Memory B cell (primary cell): ENCODE data around the gene FAM50B.

ENCODE experiments used
- ATAC-seq: fragments of 150-1000 bp; cut with Tn5 transposase; 2 replicates; pipeline ENCODE4 v1.10.0; 2021; ENCODE audit warnings: low read depth, mild to moderate bottlenecking, moderate library complexity
- DNase-seq, 2 donors: peaks; one replicate each; pipeline ENCODE4 v3.0.0; 2022; ENCODE audit warnings: low spot score in 2 of 2
- H3K27ac Mint-ChIP-seq: one replicate; pipeline ENCODE4 v1.8.0; 2022; ENCODE audit warnings: mild to moderate bottlenecking, moderate library complexity, mixed read lengths
- H3K27me3 Mint-ChIP-seq: one replicate; pipeline ENCODE4 v1.8.0; 2022; ENCODE audit warnings: mixed read lengths
- H3K36me3 Mint-ChIP-seq: one replicate; pipeline ENCODE4 v1.8.0; 2022; ENCODE audit warnings: mild to moderate bottlenecking, mixed read lengths
- H3K4me1 Mint-ChIP-seq: one replicate; pipeline ENCODE4 v1.8.0; 2022; ENCODE audit warnings: mixed read lengths
- H3K4me3 Mint-ChIP-seq: one replicate; pipeline ENCODE4 v1.8.0; 2022; ENCODE audit warnings: mild to moderate bottlenecking, moderate library complexity, mixed read lengths
- H3K9me3 Mint-ChIP-seq: one replicate; pipeline ENCODE4 v1.8.0; 2022; ENCODE audit warnings: mixed read lengths

FAM50B gene

DNA sequence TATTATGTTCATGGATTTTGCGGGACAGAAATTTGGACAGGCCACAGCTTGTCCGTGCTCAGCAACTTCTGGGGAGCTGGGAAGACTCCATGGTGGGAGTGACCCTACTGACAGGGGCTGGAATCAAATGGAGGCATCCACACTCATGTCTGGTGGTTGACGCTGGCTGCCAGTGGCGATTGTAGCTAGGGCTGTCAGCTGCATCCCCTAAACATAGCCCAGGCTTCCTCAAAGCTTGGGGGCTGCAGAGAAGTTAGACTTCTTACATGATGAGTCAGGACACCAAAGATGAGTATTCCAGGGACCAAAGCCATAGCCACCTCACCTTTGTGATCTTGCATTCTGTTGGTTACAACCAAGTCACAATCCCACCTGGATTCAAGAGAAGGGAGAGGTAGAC, 18.4 kb upstream of the FAM50B start:
- H3K27me3 Mint-ChIP-seq = peaks cover 3% of the 10 kb centered on the region
- no peak overlapping the region for H3K4me3 Mint-ChIP-seq
- no peaks in the 10 kb centered on the region for H3K9me3 Mint-ChIP-seq
- H3K4me1 Mint-ChIP-seq = peaks cover under 1% of the 10 kb centered on the region
- ATAC-seq (no peak), DNase-seq (no peak)
- H3K27ac Mint-ChIP-seq = no peak overlapping the region
- H3K36me3 Mint-ChIP-seq = no peaks in the 10 kb centered on the region

- H3K4me1 Mint-ChIP-seq = peaks cover 2% of the 10 kb centered on the region
- no peak overlapping the region for H3K27ac Mint-ChIP-seq
- DNase-seq = no peak
- ATAC-seq = no peak
- H3K4me3 Mint-ChIP-seq = no peak overlapping the region
- peaks cover 3% of the 10 kb centered on the region for H3K27me3 Mint-ChIP-seq
- H3K9me3 Mint-ChIP-seq = no peaks in the 10 kb centered on the region
- no peaks in the 10 kb centered on the region for H3K36me3 Mint-ChIP-seq
Observed at GRCh38 chr6:3831761-3832530, 17.2 kb upstream of the FAM50B start.

- no peaks in the 10 kb centered on the region for H3K9me3 Mint-ChIP-seq
- H3K36me3 Mint-ChIP-seq = no peaks in the 10 kb centered on the region
- DNase-seq (no peak), ATAC-seq (no peak)
- H3K4me3 Mint-ChIP-seq = no peak overlapping the region
- H3K27ac Mint-ChIP-seq = no peak overlapping the region
- peaks cover 2% of the 10 kb centered on the region for H3K4me1 Mint-ChIP-seq
- no peaks in the 10 kb centered on the region for H3K27me3 Mint-ChIP-seq
Observed at GRCh38 chr6:3835055-3835731, 14.0 kb upstream of the FAM50B start.

GRCh38 chr6:3835785-3836184, 13.4 kb upstream of the FAM50B start:
- Mint-ChIP-seq H3K9me3 (no peaks in the 10 kb centered on the region), H3K36me3 (no peaks in the 10 kb centered on the region), H3K27me3 (no peaks in the 10 kb centered on the region), H3K27ac (no peak overlapping the region), H3K4me3 (no peak overlapping the region), H3K4me1 (peaks cover 2% of the 10 kb centered on the region)
- no peak for DNase-seq
- no peak for ATAC-seq

- no peak for DNase-seq
- Mint-ChIP-seq H3K9me3 (no peaks in the 10 kb centered on the region), H3K27ac (no peak overlapping the region), H3K4me1 (peaks cover 2% of the 10 kb centered on the region), H3K4me3 (no peak overlapping the region), H3K36me3 (no peaks in the 10 kb centered on the region), H3K27me3 (no peaks in the 10 kb centered on the region)
- ATAC-seq = no peak
Observed at GRCh38 chr6:3836566-3836965, 12.6 kb upstream of the FAM50B start.

DNA sequence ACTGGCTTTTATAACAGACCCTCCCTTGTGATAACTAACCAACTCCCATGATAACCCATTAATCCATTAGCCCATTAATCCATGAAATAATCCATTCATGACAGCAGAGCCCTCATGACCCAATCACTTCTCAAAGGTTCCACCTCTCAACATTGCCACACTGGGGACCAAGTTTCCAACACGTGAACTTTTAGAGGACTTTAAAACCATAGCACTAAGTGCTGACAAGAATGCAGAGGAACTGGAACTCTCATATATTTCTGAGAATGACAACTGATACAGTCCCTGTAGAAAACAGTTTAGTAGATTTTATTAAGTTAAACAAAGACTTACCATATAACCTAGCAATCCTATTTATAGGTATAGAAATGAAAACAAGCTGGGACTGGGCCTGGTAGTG, 11.4 kb upstream of the FAM50B start:
- H3K4me3 Mint-ChIP-seq = no peak overlapping the region
- DNase-seq = no peak
- no peak overlapping the region for H3K27ac Mint-ChIP-seq
- H3K4me1 Mint-ChIP-seq = peaks cover 2% of the 10 kb centered on the region
- no peaks in the 10 kb centered on the region for H3K36me3 Mint-ChIP-seq
- no peaks in the 10 kb centered on the region for H3K27me3 Mint-ChIP-seq
- H3K9me3 Mint-ChIP-seq = no peaks in the 10 kb centered on the region
- ATAC-seq = no peak

DNA sequence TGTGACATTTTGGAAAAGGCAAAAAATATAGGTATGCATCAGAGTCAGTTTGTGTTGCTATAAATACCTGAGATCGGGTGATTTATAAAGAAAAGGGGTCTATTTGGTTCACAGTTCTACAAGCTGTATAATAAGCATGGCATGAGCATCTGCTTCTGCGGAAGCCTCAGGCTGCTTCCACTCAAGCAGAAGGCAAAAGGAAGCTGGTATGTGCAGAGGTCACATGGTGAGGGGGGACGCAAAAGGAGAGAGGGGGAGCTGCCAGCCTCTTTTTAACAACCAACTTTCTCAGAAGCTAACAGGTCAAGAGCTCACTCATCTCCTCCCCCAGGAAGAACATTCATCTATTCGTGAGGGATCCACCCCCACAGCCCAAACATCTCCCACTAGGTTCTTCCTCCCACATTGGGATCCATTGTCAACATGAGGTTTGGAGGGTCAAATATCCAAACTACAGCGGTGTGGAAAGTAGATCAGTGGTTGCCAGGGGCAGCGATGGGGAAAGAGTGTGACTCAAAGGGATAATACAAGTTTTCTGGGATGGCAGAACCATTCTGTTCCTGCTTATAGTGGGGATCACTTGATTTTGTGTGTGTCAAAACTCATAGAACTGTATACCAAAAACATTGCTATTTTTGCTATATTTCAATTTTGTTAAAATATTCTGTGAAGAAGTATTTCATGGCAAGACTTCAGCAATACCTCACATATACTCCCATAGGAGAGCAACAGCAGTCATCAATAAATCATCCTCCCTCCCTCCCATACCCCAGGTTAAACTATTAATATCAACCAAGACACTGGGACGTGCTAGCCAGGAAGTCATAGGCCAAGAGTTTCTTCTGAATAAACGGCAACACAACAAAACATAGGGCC, 9.9 kb upstream of the FAM50B start:
- H3K36me3 Mint-ChIP-seq = no peaks in the 10 kb centered on the region
- no peak overlapping the region for H3K4me3 Mint-ChIP-seq
- DNase-seq (no peak), ATAC-seq (no peak)
- no peaks in the 10 kb centered on the region for H3K9me3 Mint-ChIP-seq
- H3K4me1 Mint-ChIP-seq = peaks cover 2% of the 10 kb centered on the region
- no peak overlapping the region for H3K27ac Mint-ChIP-seq
- H3K27me3 Mint-ChIP-seq = no peaks in the 10 kb centered on the region

- Mint-ChIP-seq H3K36me3 (no peaks in the 10 kb centered on the region), H3K27ac (no peak overlapping the region), H3K27me3 (no peaks in the 10 kb centered on the region), H3K4me3 (no peak overlapping the region), H3K4me1 (no peaks in the 10 kb centered on the region), H3K9me3 (no peaks in the 10 kb centered on the region)
- DNase-seq (no peak), ATAC-seq (no peak)
Observed at GRCh38 chr6:3841066-3841454, 8.1 kb upstream of the FAM50B start.

DNA sequence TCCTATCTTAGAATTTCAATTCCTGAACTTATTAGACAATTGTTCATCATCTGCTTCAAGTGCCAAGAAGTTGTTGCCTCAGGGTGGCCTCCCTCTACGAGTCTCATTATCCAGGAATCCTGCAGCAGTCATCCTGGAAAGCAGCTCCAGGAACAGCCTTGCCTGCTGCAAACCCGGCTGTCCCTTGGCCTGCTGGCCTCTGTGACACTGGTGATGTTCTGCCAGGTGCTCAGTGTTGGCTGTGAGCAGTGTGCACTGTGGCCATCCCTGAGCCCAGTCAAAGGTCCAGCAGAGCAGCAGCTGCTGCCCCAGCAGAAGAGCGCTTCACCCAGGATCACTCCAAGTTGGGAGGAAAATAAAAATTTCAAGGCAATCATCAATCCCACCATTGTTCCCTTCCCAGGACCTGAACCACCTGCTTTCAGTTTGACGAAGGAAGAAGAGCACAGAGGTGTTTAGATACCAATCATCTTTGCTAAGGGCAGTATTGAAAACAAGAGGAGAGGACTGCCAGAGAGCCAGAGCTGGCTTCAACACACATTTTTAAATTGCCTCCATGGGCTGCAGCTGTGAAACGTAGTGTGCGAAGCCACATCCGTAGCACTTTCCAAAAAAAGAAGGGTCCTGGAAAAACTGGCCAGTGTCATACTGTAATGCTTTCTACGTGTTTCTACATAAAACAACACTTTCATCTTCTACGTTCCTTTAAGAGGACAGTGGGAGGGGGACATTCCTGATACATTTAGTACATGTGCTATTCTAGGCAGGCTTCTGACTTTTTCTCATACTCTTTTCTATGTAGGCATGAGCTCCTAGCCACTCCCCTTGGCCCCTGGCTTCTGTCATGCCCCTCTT, 7.2 kb upstream of the FAM50B start:
- ATAC-seq (no peak), DNase-seq (no peak)
- no peaks in the 10 kb centered on the region for H3K36me3 Mint-ChIP-seq
- H3K27ac Mint-ChIP-seq = no peak overlapping the region
- H3K4me1 Mint-ChIP-seq = no peaks in the 10 kb centered on the region
- H3K9me3 Mint-ChIP-seq = no peaks in the 10 kb centered on the region
- H3K4me3 Mint-ChIP-seq = no peak overlapping the region
- no peaks in the 10 kb centered on the region for H3K27me3 Mint-ChIP-seq

- H3K27ac Mint-ChIP-seq = no peak overlapping the region
- no peaks in the 10 kb centered on the region for H3K27me3 Mint-ChIP-seq
- H3K9me3 Mint-ChIP-seq = no peaks in the 10 kb centered on the region
- no peaks in the 10 kb centered on the region for H3K36me3 Mint-ChIP-seq
- ATAC-seq (no peak), DNase-seq (no peak)
- H3K4me1 Mint-ChIP-seq = peaks cover 11% of the 10 kb centered on the region
- no peak overlapping the region for H3K4me3 Mint-ChIP-seq
Observed at GRCh38 chr6:3843379-3844096, 5.6 kb upstream of the FAM50B start.

GRCh38 chr6:3844097-3844463, 5.1 kb upstream of the FAM50B start:
- Mint-ChIP-seq H3K36me3 (no peaks in the 10 kb centered on the region), H3K27me3 (no peaks in the 10 kb centered on the region), H3K27ac (no peak overlapping the region), H3K4me1 (peaks cover 13% of the 10 kb centered on the region), H3K4me3 (no peak overlapping the region), H3K9me3 (no peaks in the 10 kb centered on the region)
- ATAC-seq = no peak
- DNase-seq = no peak

DNA sequence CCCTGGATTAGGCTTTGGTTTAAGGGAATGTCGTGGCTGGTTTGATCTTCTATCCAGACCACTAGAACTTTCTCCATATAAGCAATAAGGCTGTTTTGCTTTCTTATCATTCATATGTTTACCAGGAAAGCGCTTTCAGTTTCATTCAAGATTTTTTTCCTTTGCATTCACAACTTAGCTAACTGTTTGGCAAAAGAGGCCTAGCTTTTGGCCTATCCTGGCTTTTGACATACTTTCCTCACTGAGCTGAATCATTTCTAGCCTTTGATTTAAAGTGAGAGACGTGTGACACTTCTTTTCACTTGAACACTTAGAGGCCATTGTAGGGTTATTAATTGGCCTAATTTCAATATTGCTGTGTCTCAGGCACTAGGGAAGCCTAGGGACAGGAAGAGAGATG, 1.7 kb upstream of the FAM50B start:
- DNase-seq (no peak), ATAC-seq (no peak)
- Mint-ChIP-seq H3K36me3 (peaks cover 2% of the 10 kb centered on the region), H3K4me3 (no peak overlapping the region), H3K27ac (peak overlapping the region; percentile 66), H3K27me3 (no peaks in the 10 kb centered on the region), H3K4me1 (peaks cover 21% of the 10 kb centered on the region), H3K9me3 (no peaks in the 10 kb centered on the region)

- DNase-seq = no peak
- no peak for ATAC-seq
- Mint-ChIP-seq H3K4me1 (peaks cover 21% of the 10 kb centered on the region), H3K27me3 (no peaks in the 10 kb centered on the region), H3K9me3 (no peaks in the 10 kb centered on the region), H3K27ac (peak overlapping the region; percentile 56), H3K4me3 (peak overlapping the region; percentile 85), H3K36me3 (peaks cover 2% of the 10 kb centered on the region)
Observed at GRCh38 chr6:3848380-3848779, 793 bp upstream of the FAM50B start.
